Thyroid gland (tissue), 4 donors: ENCODE data around the gene ADRA1B.

Source experiments
- CTCF ChIP-seq, 6 experiments: fragments of 200-600 bp in 3 of 6; fragments of 450-650 bp in 3 of 6; sonication (generic) in 3 of 6; IDR thresholded peaks; one replicate each; pipeline ENCODE4 v1.5.1; 2016 to 2019; ENCODE audit warnings: antibody characterized with exemption in 6 of 6, mild to moderate bottlenecking in 2 of 6, inconsistent platforms in 1 of 6, moderate library complexity in 1 of 6
- POLR2A ChIP-seq, 2 donors: fragments of 450-650 bp; IDR thresholded peaks; one replicate each; pipeline ENCODE4 v1.6.1; 2017; ENCODE audit warnings: antibody characterized with exemption in 2 of 2, mild to moderate bottlenecking in 2 of 2, moderate library complexity in 1 of 2

GRCh38 chr5:159913048-159913447, 3.2 kb upstream of the ADRA1B start:
- TF ChIP-seq CTCF (IDR thresholded peaks at IDR 0.05) (no peak), POLR2A (IDR thresholded peaks at IDR 0.05) (no peak)
